Psoas muscle (tissue), 8 donors: ENCODE data around the gene CSNK1A1. TPM values are rescaled to one million over a fixed set of nuclear protein-coding genes. Genes with fewer than 3 reads are reported as not detected.

Experiments used
- ATAC-seq, 4 donors: fragments of 200-7000 bp; cut with Tn5 transposase; one replicate each; pipeline ENCODE4 v1.9.1; 2020; ENCODE audit warnings: moderate library complexity in 3 of 4, mild to moderate bottlenecking in 2 of 4
- DNase-seq, 2 donors: peaks; one replicate each; pipeline ENCODE4 v3.0.0-alpha.2; 2020
- H3K27ac ChIP-seq: fragments of 200-600 bp; one replicate; pipeline ENCODE4 v1.8.0; 2022
- H3K27me3 ChIP-seq, 3 donors: fragments of 200-600 bp in 1 of 3; one replicate each; pipeline versions ENCODE4 v1.6.1 to v1.8.0; 2013 to 2022; ENCODE audit warnings: low read length in 2 of 3, mild to moderate bottlenecking in 2 of 3, moderate library complexity in 1 of 3; ENCODE audit not compliant: insufficient read depth in 3 of 3
- H3K36me3 ChIP-seq, 2 donors: fragments of 200-600 bp in 1 of 2; one replicate each; pipeline versions ENCODE4 v1.6.1 to v1.8.0; 2013 to 2022; ENCODE audit warnings: low read depth in 1 of 2, mild to moderate bottlenecking in 1 of 2, moderate library complexity in 1 of 2; ENCODE audit not compliant: insufficient read depth in 1 of 2
- H3K4me1 ChIP-seq: fragments of 200-600 bp; one replicate; pipeline ENCODE4 v1.8.0; 2022
- H3K4me3 ChIP-seq: fragments of 200-600 bp; one replicate; pipeline ENCODE4 v1.8.0; 2022; ENCODE audit warnings: mild to moderate bottlenecking
- H3K9me3 ChIP-seq: fragments of 200-600 bp; one replicate; pipeline ENCODE4 v1.8.0; 2022
- CTCF ChIP-seq: fragments of 200-600 bp; IDR thresholded peaks from one replicate; pipeline ENCODE4 v1.8.0; 2022; ENCODE audit warnings: antibody characterized with exemption
- WGBS, 3 donors: extraction: QIAGEN DNeasy Blood & Tissue Kit; methylation state at CpG; one replicate each; pipeline versions ENCODE4 v1.1.6 to v1.1.7; 2013; 5-methylcytosine and 5-hydroxymethylcytosine counted together
- intact Hi-C, 2 donors: fragments of 100-400 bp; cut with DNase I; formaldehyde crosslinking; loops; one replicate each; pipeline versions ENCODE4 v1.11.0 to v1.14.2; 2022
- polyA plus RNA-seq, 3 donors: library from polyadenylated mRNA; stranded (reverse); fragments of 200-250 nt; gene quantifications; one replicate each; pipeline ENCODE4 v1.2.3, GENCODE V29; 2013
- total RNA-seq, 4 donors: library from RNA; stranded (reverse); fragmentation: NEBNext Ultra II Directional in 2 of 4; extraction: Animal tissue kit (Norgen Biotek cat#: 25700) in 2 of 4; gene quantifications; one replicate each; pipeline versions ENCODE4 v1.2.1 to v1.2.4, GENCODE V29; 2021 to 2023
- donor health status: healthy with polysubstance abuse.
- donor health status: DM: no; HTN: no; CAD: no; lungs with moderate emphysema.
- donor health status: Bipolar disorder and iron deficiency.
- donor health status: healthy.
- donor health status: DM: yes; HTN: yes; CAD: no.
- donor health status: DM: no; HTN: no; CAD: no.
- donor health status: DM: no; HTN: no; CAD: no.
- donor health status: DM: yes; HTN: yes; CAD: no.

The CSNK1A1 gene
- total and polyA plus RNA-seq, 7 donors, result 73.6 to 394 (median 201) TPM

- ATAC-seq (no peak), DNase-seq (no peak)
- Histone ChIP-seq H3K4me1 (peaks cover 8% of the 10 kb centered on the region), H3K27ac (peak overlapping the region; percentile 13), H3K36me3 (no peaks in the 10 kb centered on the region), H3K4me3 (no peak overlapping the region), H3K9me3 (no peaks in the 10 kb centered on the region), H3K27me3 (no peaks in the 10 kb centered on the region)
- 70 to 74% (median 72%) methylated on average over 3 of the region's 3 CpGs for WGBS, 3 donors
- no peak for TF ChIP-seq CTCF
- intact Hi-C loops, result no loop called here
Observed at GRCh38 chr5:149475777-149476176, 75.5 kb downstream of the CSNK1A1 start.

- no peak overlapping the region for H3K27ac ChIP-seq
- no peaks in the 10 kb centered on the region for H3K27me3 ChIP-seq
- WGBS, 3 donors, result 63 to 87% (median 67%) methylated on average over 3 of the region's 3 CpGs
- intact Hi-C loops, result no loop called here
- DNase-seq, result no peak
- TF ChIP-seq CTCF, result no peak
- H3K9me3 ChIP-seq, result no peaks in the 10 kb centered on the region
- no peaks in the 10 kb centered on the region for H3K36me3 ChIP-seq
- no peak overlapping the region for H3K4me3 ChIP-seq
- peak; percentile 53 to 79 (median 70) for ATAC-seq
- H3K4me1 ChIP-seq, result peaks cover 8% of the 10 kb centered on the region
Observed at GRCh38 chr5:149474198-149474597, 77.0 kb downstream of the CSNK1A1 start.

- no peaks in the 10 kb centered on the region for H3K27me3 ChIP-seq
- TF ChIP-seq CTCF, result no peak
- H3K9me3 ChIP-seq, result no peaks in the 10 kb centered on the region
- no peaks in the 10 kb centered on the region for H3K36me3 ChIP-seq
- no peak for DNase-seq
- no peak overlapping the region for H3K27ac ChIP-seq
- ATAC-seq, result no peak
- WGBS, 3 donors, result 95 to 97% (median 97%) methylated on average over 7 of the region's 7 CpGs
- intact Hi-C loops, result no loop called here
- no peak overlapping the region for H3K4me3 ChIP-seq
- H3K4me1 ChIP-seq, result peaks cover 4% of the 10 kb centered on the region
Observed at GRCh38 chr5:149473441-149473840, 77.8 kb downstream of the CSNK1A1 start.

- Histone ChIP-seq H3K36me3 (no peaks in the 10 kb centered on the region), H3K27me3 (no peaks in the 10 kb centered on the region), H3K9me3 (no peaks in the 10 kb centered on the region), H3K27ac (no peak overlapping the region), H3K4me3 (no peak overlapping the region), H3K4me1 (peaks cover 4% of the 10 kb centered on the region)
- WGBS, 3 donors, result 88 to 95% (median 94%) methylated on average over 7 of the region's 7 CpGs
- ATAC-seq, result no peak
- no peak for TF ChIP-seq CTCF
- intact Hi-C loops, result no loop called here
- no peak for DNase-seq
Observed at GRCh38 chr5:149472399-149472798, 78.8 kb downstream of the CSNK1A1 start.

- ATAC-seq (peak in 2 of 4 donors; percentile 42 to 52), DNase-seq (no peak)
- H3K36me3 ChIP-seq, result no peaks in the 10 kb centered on the region
- TF ChIP-seq CTCF, result no peak
- H3K9me3 ChIP-seq, result no peaks in the 10 kb centered on the region
- peaks cover 10% of the 10 kb centered on the region for H3K4me1 ChIP-seq
- H3K4me3 ChIP-seq, result no peak overlapping the region
- H3K27ac ChIP-seq, result no peak overlapping the region
- intact Hi-C loops, result no loop called here
- 60 to 68% (median 68%) methylated on average over 15 of the region's 15 CpGs for WGBS, 3 donors
- H3K27me3 ChIP-seq, result no peaks in the 10 kb centered on the region
Observed at GRCh38 chr5:149471406-149472183, 79.6 kb downstream of the CSNK1A1 start.
